OCI-LY3 (cell line): ENCODE measurements around the gene FAAP20.

ENCODE experiments used
- EZH2phosphoT487 ChIP-seq: fragments of 200-600 bp; shearing (Covaris generic); IDR thresholded peaks from 2 replicates; pipeline ENCODE4 v1.6.1; 2018; ENCODE audit warnings: antibody characterized with exemption, mixed run types, low read depth
- TF ChIP-seq, protein P1 (sequence below): fragments of 200-600, 300-600 bp; sonication (generic); IDR thresholded peaks from 2 replicates; pipeline ENCODE4 v1.5.1; 2014; ENCODE audit warnings: antibody characterized with exemption, low read length, low read depth

DNA sequence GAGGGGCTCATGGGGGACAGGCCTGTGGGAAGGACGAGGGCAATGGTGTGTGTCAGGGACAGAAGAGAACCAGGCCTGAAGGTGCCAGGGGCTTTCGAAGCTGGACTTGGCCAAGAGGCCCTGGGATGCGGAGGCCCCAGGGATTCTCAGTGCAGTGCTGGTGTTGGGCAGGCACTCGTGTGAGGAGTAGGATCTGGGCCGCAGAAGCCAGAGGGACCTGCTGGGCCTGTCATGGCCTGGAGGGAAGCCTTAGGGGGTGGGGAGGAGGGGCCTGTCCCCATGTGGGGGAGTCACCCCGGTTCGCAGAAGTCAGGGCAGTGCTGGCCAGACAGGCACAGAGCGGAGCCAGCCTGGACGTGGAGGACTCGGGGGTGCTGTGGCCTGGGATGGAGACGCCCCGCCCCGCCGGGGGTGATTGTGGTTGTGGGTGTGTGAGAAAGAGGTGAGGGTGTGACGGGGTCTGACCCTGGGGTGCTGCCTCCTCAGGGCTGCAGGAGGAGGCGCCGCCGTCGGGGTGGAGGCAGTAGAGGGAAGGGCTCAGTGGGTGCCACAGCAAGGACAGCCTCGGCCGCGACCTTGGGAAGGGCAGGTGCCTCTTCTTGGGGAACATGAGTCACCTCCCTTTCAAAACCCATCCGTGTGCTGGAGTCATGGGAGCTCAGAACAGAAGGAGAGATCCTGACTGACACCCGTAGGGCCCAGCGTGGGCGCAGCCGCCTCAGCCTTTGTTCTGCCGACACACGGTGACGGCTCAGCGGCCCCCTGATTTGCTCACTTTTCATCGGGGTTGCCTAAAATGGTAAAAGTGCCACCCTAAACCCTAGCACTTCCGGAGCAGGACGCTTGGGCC lies 33.9 kb downstream of the FAAP20 start:
- TF ChIP-seq, protein P1, sequence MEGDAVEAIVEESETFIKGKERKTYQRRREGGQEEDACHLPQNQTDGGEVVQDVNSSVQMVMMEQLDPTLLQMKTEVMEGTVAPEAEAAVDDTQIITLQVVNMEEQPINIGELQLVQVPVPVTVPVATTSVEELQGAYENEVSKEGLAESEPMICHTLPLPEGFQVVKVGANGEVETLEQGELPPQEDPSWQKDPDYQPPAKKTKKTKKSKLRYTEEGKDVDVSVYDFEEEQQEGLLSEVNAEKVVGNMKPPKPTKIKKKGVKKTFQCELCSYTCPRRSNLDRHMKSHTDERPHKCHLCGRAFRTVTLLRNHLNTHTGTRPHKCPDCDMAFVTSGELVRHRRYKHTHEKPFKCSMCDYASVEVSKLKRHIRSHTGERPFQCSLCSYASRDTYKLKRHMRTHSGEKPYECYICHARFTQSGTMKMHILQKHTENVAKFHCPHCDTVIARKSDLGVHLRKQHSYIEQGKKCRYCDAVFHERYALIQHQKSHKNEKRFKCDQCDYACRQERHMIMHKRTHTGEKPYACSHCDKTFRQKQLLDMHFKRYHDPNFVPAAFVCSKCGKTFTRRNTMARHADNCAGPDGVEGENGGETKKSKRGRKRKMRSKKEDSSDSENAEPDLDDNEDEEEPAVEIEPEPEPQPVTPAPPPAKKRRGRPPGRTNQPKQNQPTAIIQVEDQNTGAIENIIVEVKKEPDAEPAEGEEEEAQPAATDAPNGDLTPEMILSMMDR = no peak
- TF ChIP-seq EZH2phosphoT487 = no peak
